HG02798 (cell line): Measurements from ENCODE around the gene BBS9.

Experiments
- ATAC-seq: cut with Tn5 transposase; IDR thresholded peaks from one replicate; pipeline ENCODE4 v1.9.1; 2021; ENCODE audit warnings: mild to moderate bottlenecking; ENCODE audit not compliant: unreplicated experiment, poor library complexity

BBS9 gene

DNA sequence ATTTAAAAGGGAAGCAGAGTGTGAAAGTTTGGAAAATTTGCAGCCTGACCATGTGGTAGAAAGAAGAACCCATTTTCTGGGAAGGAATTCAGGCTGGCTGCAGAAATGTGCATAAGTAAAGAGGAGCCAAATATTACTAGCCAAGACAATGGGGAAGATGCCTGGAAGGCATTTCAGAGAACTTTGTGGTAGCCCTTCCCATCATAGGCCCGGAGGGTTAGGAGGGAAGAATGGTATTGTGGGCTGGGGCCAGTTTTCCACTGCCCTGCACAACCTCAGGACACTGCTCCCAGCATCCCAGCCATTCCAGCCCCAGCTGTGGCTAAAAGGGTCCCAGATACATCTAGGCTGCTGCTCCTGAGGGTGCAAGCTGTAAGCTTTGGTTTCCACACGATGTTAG, 497.5 kb downstream of the BBS9 start:
- no peak for ATAC-seq

DNA sequence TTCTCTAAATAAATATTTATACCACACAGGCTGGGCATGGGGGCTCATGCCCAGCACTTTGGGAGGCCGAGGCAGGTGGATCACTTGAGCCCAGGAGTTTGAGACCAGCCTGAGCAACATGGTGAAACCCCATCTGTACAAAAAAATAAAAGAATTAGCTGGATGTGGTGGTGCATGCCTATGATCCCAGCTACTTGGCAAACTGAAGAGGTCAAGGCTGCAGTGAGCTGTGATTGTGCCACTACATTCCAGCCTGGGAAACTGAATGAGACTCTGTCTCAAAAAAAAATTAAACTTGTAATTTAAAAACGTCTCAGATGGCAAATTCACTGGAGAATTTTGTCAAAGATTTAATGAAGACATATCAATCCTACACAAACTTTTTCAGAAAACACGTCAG, 498.4 kb downstream of the BBS9 start:
- no peak for ATAC-seq

DNA sequence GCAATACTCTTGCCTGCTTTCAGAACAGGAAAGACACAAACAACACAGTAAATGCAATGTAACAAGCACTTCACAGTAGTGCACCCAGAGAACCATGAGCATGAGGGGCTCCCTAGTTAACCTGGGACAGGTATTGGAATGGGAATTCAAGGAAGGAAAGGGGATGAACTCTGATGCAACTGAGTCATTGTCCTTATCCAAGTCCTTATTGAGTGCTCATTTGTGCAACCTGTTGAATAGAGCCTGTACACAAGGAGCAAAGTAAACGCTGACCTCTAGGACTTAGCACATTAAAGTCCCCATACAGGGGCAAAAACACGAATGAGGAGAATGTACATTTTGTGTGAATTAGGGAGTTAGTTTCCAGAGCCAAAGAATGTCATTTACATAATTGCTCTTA, 499.5 kb downstream of the BBS9 start:
- no peak for ATAC-seq

DNA sequence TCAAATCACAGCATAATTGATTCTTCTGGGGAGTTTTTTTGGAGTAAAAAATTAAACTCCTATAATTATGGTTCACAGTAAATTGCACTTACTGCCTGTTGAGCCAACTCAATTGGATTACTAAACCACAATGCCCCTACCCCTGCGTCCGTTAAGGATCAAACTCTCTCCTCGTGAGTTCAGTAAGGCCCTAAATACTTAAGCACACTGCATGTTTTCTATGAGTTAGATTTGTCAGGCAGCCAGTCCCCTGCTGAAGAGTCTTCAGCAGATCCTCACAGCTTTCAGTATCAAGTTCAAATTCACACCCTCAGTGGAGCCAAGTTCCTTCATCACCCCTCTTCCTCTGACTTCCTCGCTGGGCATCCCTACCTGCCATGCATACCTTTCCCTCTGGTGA, 501.0 kb downstream of the BBS9 start:
- ATAC-seq, result no peak

DNA sequence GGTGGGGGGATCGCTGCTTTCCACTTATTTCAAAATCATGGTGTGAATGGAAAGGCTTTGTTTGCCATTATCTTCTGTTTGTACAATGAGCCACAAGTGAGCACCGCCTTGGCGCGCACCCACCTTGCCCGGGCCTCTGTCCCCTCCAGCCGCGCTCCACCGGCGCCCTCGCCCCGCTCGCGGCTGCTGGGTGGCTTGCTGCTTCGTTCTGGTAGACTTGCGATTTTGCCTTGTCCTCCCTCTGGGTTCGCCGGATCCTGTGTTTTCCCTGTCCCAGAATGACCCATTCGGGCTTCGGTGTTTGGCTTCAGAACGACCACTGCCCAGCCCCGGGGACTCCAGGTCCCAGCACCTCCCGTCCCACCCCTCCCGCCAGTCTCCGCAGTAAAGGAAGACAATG, 503.0 kb downstream of the BBS9 start:
- no peak for ATAC-seq

DNA sequence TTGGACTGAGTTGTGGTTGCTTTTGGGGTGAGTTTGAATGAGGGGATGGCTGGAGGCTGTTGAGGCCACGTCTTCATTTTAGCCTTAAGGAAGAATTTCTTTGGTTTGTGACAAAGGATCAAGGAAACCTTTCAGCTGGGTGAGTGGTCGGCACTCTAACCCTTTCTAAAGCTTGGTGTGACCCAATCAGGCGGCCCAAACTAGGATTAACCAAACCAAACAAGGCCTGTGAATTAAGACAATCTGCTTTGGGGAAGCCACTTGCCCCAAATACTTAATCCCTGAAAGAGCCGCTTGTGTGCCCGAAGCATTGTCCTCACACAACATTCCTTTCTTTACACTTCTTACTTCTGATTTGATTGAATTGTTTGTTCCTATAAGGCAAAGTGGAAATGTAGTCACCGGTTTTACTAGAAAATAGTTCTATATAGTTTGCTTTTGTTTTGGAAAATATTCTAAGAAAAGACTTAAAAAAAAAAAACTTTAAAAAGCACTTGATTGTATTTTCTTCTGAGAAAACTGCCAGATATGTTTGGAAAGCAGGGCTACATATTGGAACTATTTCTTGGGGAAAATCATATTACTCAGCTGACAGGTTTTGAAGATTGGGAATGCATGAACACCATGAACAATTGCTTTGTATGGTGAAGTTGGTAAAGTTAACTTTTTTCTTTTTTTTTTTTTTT, 503.6 kb downstream of the BBS9 start:
- ATAC-seq, result no peak

DNA sequence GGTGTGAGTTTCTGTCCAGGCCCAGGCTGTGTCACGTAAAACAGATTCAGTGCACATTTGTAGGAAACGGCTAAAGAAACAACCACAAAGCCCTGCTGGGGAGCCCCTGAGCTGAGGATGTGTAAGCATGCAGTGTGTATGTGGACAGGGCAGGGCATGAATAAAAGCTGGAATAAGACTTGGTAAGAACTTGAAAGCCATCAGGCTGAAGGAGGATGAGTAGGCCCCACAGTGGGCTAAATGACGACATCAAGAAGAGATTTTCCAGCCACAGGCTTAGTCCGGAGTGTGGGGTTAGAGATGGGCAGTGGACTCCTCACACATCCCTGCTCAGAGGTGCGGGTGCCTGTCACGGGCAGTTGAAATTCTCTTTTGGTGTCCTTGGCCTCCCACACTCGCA, 505.2 kb downstream of the BBS9 start:
- ATAC-seq, result no peak

DNA sequence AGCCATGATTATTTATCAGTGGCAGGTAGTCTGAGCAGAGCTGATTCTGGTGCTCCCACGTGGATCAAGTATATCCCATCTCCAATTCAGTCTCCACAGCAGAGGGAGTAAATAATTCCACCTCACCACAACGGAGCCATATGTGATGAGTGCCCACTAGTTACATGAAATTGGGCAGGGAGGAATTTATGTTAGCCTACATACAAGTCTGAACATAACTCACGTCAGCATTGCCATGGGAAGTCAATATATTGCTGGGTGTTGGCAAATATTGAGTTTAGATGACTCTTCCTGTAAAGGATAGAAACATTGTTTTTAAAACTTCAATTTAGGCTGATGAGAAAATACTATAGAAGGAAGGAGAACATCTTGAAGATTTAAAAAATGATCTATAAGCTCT, 507.0 kb downstream of the BBS9 start:
- no peak for ATAC-seq

DNA sequence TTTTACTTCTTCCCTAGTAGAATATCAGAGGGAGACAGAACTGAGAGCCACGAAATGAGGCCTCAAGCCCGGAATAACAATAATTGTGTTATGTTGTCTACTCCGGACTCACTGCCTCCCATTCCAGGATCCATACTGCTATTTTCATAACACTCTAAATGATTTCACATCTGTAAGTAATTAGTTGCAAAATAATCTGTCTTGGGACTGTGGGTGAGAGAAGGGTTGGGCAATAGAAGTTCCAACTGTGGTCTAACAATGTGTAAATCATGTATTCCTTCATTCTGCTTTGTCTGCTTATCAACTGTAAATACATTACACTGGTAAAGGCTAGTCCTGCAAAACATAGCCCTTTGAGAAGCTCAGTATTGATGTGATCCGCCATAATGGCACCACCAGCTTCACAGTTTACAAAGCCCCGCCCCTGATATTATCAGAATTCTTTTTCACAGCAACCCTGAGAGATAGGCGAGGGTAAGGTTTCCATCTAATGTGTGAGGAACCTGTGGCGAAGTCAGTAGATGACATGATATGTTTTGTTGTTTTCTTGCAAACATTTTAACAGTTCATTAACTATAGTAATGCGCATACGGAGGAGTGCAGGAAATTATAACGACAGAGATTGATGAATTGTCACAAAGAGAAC, 510.3 kb downstream of the BBS9 start:
- no peak for ATAC-seq

DNA sequence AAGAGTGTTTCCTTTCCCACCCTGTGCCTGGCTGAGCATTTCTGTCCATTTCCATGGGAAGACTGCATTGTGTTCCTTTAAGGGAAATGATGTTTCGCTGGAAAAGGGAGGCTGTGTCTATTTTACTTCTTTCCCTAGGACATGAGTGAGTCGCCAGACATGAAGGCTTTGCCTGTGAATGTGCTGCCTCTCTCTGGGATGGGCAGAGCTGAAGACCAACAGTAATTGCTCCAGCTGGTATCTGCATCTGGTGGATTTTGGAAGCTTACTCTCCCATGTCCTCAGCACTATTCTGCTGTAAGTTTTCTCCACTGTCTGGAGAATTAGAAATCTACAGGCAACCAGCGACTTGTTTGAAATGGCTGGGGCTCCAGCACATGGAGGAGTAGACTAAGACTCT, 511.4 kb downstream of the BBS9 start:
- no peak for ATAC-seq

DNA sequence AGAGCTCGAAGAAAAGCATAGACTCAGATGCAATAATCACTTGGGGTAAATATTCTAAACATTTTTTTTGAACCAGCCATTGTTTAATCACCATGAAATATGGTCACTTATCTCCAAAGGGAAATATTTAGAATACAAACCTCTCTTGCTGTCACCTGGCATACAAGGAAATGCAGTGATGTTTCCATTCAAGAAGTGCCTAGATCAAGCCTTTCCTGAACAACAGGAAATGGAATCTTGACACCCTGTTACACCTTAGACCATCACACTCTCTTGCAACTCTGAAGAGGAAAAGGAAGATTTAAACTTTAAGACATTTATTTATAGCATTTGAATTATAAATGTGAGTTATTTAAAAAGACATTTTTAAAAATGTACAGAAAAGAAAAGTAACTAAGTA, 512.9 kb downstream of the BBS9 start:
- no peak for ATAC-seq

DNA sequence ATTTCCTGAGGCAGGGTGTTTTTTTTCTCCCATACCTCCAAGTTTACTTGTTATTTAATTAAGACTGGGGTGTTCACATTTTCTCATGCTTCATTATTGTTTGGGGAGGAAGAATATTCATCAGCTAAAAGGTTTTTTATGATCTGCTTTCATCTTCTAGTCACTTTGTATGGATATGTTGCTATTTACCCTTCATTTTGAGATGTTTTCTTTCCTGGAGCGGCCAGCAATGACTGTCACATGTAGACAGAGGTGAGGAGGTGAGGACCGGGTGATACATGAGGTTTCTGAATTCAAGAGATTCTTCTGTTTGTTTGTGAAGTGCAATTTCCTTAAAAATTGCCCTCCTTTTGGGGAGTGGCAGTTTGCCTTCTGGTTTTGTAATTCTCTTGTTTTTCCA, 514.2 kb downstream of the BBS9 start:
- no peak for ATAC-seq

DNA sequence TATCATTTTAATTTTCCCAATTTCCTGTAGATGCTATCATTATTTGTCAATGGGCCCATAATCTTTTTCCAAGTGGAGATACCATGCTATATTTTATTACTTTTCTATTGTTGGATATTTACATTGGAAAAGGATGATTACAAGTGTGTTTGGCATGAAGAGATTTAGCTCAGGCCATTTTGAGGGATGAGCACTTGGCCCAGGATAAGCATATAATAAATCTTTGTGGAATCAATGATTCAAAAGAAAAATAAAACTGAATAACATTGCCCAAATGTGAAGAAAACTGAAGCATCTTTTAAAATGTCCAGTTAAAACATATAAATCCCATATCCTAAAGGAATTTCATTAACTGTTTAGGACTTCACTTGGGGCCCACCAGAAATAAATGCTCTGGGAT, 515.1 kb downstream of the BBS9 start:
- ATAC-seq, result no peak

DNA sequence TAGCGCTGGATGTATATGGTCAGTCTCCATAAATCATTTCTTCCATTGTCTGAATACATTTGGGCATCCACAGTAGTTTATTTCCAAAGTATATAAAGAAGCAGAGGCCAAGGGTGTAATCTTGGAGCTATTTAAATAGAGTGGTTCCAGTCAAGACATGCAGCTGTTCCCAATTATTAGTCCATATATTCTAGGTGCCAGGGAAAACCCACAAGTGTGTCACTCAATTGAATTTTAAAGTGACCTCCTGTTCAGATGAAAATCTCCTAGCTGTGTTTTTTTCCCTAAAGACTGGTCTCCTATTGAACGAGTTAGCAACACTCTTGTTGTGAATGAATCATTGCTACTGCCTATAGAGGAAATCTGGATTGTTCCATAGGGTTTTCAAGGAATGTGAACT, 515.7 kb downstream of the BBS9 start:
- no peak for ATAC-seq

DNA sequence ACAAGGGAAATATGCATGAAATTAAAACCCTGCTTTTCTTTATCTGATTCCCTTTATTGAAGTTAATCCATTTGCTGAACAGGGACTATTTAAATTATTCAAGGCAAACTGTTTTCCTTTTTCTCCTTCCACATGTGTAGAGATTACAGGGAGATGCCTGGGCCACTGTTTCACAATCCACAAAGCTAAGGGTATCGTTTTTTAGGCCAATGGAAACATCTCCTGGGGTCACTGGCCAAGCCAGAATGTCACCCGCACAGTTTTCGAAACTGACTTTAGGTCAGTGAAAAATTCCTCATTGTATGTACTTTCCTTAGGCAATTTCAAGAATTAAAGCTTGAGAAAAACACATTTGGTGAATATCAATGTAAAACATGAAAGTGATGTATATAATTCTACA, 516.8 kb downstream of the BBS9 start:
- ATAC-seq, result no peak

DNA sequence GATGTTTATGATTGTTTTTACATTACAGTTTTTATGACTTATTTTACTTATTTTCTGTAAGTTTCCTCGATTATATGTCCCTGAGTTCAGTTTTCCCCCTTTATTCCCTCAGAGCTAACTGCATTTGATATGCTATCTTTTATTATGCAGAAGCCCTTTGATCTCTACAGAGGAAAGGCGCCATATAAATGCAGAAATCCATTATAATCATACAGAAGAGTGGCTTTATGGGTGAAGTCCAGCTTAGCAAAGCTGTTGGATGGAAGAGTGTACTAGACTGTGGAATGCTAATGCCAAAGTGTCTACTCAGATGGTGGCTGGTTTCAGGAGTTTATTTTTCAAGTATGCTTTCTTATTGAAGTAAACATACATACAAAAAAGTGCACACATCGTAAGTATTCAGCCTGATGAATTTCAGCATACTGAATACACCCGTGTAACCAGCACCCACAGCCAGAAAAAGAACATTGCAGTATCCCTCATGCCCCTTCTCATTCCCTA, 517.6 kb downstream of the BBS9 start:
- no peak for ATAC-seq

DNA sequence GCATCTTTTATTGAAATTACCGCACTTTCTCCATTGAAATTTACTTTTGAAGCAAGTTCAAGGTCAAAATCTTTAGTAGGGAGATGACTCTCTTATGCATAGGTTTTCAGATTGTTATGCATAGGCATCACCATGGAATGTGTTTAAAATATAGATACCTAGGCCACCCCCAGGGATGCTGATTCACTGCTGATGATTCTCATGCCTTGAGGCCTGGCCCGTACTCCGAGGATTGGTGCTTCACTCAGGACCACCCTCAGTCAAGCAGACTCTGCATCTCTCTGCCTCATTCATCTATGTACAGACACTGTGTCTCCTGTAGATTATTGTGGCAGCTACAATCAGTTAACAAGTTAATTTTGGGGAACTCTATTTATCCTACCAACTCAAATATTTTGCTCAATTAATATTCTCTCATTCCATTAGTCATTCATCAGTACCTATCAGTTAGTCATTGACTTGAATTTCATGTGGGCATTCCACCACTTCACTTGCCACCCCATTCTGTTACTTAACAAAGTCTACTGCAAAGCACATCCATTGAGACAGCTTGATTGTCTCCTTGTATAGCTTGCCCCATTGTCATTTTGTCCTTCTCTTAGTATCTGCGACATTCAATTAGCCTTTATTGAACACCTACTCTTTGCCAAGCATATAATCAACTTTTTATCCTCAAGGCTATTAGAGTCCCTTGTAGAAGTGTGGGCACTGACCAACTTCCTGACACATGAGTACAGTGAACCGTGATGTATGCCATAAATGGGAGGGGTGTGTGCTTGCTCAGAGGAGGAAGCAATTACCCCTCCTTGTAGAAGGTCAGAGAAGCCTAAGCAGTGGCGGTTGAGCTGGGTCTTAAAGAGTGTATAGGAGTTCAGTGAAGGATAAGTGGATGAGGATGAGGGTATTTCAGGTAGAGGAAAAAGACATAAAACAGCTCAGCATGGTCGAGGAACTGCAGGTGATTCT, 520.4 kb downstream of the BBS9 start:
- no peak for ATAC-seq

DNA sequence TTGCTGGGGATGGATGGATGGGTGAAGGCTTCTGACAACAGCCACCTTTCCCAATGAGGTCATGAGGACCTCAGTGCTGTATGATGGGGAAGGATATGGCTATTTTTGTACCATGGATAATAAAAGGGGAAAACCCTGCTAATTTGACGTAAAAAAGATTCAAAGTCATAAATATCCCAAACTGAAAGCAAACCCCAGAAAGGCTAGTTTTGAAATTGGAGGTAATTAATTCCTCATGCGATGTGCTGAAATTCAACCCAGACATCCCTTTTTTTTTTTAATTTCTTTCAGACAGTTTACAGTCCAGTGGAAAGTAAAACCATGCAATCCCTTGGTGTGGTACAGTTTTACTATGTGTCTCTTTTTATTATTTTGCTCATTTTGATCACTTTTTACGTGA, 521.5 kb downstream of the BBS9 start:
- ATAC-seq, result no peak

DNA sequence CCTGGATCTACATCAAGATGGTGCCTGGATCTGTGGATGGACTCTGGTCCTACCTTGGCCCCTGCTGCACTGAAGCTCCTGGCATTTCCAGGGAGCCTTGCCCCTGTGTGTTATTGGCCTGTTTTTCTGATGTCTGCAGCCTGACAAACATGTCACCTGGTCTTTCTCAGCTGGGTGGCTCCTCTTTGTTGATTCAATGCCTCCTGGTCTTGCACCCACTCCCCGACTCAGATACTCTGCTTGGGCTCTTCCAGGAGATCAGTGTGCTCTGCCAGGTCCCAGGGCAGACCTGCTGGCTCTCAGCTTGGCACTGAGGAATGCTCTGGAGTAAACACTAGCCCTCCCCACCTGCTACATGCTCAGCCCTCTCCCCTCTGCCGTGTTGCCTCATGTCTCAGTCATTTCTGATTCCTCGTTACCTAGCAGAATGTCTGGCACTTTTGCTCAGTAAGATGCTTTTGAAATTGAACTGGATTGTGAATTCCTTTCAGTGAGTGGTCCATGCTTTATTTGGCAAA, 522.7 kb downstream of the BBS9 start:
- no peak for ATAC-seq

DNA sequence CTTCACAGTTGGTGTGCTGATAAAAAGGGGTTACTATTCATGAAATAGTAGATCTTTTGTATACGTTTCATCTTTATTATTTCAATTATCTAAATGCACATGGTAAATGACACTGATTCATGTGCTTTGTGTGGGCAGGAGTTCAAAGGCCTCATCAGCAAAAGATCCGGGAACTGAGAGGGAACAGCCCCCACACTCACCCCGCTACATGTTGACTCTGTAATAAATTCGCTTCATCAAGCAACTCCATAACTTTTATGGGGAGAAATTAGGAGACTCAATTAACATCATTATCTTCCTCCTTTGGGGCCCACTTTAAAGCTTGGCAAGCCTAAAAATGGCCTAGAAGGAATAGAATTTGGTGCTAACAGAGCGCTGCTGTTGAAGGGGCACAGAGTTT, 525.3 kb downstream of the BBS9 start:
- ATAC-seq, result no peak
